HG03442 (cell line): ENCODE results near the gene MYEF2.
A peak's percentile ranks its signal among the peaks of the same experiment; 100 is the strongest.

Experiments
- ATAC-seq: cut with Tn5 transposase; IDR thresholded peaks from one replicate; pipeline ENCODE4 v1.9.1; 2021; ENCODE audit warnings: mild to moderate bottlenecking, moderate library complexity; ENCODE audit not compliant: unreplicated experiment

The MYEF2 gene, protein sequence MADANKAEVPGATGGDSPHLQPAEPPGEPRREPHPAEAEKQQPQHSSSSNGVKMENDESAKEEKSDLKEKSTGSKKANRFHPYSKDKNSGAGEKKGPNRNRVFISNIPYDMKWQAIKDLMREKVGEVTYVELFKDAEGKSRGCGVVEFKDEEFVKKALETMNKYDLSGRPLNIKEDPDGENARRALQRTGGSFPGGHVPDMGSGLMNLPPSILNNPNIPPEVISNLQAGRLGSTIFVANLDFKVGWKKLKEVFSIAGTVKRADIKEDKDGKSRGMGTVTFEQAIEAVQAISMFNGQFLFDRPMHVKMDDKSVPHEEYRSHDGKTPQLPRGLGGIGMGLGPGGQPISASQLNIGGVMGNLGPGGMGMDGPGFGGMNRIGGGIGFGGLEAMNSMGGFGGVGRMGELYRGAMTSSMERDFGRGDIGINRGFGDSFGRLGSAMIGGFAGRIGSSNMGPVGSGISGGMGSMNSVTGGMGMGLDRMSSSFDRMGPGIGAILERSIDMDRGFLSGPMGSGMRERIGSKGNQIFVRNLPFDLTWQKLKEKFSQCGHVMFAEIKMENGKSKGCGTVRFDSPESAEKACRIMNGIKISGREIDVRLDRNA

DNA sequence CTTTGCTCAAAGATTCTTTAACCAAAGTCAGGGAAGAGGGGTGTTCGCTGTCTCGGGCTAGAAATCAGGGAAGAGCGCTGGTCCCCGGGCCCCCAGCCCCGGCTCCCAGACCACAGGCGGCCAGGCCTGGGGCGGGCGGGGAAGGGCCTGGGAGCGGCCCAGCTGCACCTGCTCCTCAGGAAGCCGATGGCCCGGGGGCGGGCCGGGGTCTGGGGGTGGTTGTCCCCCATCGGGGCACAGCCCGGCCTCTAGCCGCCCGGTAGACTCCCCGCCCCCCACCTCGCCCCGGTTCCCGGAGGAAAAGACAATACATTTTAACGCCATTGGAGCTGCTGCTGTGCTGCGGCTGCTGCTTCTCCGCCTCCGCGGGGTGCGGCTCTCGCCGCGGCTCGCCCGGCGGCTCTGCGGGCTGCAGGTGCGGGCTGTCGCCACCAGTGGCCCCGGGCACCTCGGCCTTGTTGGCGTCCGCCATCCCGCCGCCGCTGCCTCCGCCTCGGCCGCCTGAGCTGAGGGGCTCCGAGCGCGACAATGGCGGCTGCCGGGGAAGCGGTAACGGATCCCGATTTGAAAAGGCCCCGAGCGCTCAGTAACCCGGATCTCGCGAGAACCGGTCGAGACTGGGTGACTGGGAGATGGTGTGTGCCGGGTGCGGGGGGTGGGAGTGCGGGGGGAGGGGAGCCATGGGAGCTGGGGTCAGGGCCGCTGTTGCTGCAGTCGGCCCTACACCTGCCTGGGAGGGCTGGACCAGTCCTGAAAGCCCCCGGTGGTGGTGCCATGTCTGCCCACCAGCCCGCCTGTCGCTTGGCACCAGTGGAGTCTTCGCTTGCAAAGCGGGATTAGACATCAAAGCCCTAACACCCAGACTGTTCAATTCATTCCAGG is at the start of gene MYEF2:
TSS of gene MYEF2 (minus strand) at position 530 of the 882 bp plus-strand sequence. CDS start at position 472, 58 bp downstream.
- ATAC-seq = peak; percentile 79

DNA sequence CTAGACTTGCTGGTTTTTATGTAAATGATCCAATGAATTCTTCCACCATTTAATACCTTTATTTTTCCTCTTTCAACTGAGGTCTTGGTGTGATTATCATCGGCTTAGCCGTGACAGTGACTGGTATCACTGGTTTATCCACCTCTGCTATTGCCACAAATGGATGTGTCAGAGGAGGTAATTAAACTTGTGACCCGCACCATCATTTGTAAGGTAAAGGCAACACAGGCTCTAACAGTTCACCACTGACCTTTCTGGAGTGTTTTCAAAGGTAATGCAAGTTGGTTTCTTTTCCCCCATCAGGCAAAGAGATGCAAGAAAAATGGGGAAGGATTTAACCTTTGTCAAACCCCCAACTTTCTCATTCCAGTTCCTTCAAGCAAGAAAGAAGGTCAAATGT is 47.7 kb upstream of the MYEF2 start:
- ATAC-seq = no peak

DNA sequence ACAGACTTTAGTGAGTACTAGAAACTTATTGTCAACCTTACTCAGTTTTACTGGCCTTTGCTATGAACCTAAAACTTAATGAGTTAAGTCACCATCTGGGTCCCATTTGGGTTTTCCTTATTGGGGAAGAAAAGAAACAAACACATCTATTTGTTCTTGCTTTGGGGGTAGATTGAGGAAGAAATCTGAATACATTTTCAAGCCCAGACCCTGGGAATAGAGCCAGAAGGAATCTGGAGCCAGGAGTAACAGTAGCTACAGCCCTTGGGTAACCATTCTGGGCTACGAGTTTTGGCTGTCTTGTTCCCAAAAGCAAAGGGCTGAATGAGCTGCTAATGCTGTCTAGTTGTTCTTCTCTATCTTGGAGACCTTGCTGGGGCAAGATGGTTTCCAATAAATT is 44.5 kb upstream of the MYEF2 start:
- no peak for ATAC-seq

DNA sequence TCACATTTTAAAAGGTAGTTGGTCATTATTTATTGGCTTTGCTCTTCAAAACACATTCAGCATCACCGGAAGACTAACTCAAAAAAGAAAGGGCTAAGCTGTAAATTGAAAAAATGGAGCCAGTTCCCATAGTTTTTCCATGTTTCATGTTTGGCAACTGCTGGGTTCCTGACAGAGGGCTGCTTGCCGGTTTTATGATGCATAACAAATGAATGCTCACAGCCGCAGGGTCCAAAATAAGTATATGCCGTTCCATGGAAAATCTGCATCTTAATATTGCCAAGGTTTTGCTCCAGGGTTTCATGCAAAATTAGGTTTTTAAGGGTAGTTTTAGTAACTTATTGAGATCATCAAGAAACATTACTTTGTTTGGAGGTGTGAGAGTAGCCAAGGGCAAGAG is 43.8 kb upstream of the MYEF2 start:
- ATAC-seq = no peak

DNA sequence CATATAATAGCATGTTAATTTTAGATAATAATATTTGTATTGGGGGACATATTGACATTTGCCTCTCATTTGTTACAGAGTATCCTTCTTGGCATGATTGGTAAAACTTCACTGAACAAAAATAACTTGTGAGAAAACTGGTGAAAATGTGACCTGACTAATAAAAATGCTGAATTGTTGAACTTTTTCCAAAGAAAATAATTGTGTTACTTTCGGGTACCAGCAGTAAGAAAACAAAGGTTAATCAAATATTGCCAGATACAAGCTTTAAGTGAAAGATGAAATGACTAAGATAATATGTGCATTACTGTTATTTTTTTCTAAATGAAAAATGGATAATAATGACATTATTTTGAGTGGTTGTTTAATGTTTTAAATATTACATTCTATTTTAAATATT is 43.2 kb upstream of the MYEF2 start:
- no peak for ATAC-seq

DNA sequence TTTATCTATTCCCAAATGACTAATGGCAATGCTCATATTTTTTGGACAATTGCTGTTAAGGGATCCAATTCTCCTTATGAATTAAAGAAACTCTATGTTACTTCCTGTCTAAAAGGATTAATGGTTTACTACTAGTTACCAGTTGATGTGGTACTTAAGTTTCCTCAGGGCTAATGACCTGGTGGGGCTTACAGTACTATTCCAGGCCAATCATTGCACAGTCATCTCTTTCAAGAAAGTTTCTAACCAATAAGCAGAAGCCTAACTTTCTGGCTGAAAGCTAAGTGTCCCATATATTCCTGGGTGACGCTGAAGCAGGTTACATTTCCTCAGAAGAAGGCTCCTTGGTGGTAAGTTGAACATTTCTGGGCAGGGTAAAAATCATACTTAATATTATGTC is 27.9 kb upstream of the MYEF2 start, which contains the start of gene SLC12A1:
TSS of gene SLC12A1 (plus strand) at position 322 of the 400 bp plus-strand sequence. CDS start 1,418 bp downstream, outside the sequence.
- no peak for ATAC-seq

DNA sequence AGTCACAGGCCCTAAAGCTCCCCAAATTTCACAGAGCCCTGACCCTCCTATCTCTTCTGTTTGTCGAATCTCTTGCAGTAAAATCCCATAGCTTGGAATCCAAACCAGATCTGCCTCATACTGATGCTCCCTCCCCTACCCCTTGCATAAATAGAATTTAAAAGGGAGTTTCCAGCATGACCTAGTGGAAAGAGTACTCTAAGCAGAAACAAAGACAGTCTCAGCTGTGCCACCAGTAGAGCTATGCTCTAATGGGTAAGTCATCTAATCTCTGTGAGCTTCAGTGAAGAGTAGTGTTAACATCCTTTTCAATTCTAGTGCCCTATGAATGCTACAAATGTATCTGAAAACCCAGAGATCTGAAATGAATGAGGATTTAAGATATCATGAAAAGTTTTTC is 24.0 kb upstream of the MYEF2 start:
- ATAC-seq = no peak

DNA sequence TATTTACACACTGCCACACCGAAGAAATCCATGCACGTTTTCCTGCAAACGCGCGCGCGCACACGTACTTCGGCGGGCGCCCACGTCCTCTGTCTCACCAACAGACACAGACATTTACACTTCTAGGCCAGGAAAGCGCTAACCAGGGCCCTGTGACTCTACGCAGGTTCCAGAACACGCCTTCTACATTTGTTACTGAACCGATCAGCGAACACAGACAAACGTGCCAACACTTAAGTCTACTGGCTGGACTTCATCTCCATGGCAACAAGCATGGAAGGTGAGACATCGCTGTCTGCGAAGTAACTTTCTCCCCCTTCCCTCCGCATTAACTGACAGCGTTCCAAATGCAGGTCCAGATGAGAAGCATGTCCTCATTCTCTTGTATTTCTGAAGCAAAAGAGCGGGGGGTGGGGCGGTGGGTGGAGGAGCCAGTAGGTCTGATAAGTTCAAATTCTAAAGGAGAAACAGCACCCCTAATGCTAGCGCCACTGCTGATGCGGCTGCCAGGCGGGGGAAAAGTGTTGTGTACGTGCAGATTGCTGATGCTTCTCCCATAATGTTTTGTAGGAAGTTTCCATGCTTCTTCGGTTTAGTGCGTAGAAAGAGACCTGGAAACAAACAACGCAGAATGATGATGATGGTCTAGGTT is 13.6 kb upstream of the MYEF2 start, which contains the start of gene CTXN2:
TSS of gene CTXN2 (plus strand) at position 92 of the 652 bp plus-strand sequence. CDS start 9,636 bp downstream, outside the sequence.
- no peak for ATAC-seq

DNA sequence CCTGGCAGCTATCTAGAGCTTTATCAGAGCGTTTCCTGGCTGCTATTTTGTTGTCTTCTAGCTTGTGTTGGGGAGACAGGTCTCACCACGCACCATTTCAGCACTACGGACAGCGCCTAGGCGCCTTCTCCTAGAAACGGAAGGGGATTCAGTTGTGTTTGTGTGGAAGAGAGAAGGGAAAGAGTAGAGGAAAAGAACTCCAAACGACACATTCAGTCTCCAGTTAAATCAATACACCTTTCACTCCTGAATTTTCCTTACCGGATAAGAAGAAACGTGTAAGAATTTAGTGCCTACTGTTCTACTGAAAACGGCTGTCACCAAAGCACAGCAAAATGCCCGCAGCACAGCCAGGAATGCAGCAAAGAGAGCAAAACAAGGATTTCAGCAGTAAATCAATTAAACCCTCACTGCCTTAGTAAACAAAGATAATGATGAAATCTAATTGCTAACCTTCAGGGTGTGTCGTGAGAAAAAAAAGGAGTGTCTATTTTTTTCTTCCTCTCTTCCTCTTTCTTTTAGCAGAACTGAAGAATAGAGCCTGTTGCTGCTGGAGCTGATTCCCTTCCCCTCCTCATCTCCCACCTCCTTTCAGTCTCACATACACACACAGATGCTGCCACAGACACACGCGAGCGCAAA is 13.0 kb upstream of the MYEF2 start:
- no peak for ATAC-seq

DNA sequence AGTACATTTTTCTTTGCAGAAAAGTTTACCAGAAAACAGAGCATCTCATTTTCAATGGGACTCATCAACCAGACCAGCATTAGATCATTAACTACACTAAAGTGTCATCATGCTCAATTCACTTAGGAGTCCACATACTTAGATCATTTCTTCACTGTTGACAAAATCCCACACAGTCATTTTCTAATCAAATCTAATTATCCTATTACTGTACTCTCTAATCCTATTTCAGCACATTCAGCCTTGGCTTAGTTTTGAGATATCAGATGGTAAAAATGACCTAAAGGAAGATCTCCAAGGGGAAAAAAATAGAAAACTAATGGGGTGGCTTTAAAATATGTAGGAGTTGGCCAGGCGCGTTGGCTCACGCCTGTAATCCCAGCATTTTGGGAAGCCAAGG is 8.2 kb upstream of the MYEF2 start:
- ATAC-seq = no peak

DNA sequence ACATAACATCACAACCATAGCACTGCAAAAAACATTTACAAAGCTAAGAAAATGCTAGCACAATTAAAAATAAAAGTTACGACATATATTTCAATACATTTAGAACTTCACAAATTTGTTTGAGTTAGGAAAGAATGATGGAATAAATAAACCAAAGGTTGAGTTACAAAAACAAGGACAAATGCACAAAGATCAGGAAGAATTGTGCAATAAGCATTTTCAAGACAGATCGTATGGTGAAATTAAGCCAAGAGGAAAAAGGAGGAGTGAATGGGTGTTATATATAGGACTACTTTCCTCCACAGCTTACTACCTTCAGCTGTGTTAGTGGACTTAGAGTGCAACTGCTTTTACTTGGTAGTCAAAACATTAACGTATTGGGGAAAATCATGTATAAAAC is 7.4 kb upstream of the MYEF2 start:
- no peak for ATAC-seq

DNA sequence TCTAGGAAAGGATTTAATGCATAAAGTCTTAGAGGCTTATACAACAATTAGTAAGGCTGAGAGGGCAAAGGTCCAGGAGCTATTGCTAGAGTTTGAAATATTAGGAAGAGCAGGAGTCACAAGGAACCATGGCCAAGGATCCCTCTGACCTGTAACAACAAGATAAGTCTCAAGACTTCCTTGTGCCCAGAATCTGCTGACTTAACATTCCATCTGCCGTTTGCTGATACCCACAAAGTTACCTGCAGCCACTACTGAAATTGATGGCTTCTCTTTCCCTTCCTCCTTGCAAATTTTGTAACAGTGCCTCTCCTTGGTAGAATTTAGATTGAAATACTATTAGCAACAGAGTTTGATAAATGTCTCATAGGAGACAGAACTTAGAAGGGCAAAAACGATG is 4.7 kb upstream of the MYEF2 start:
- no peak for ATAC-seq

DNA sequence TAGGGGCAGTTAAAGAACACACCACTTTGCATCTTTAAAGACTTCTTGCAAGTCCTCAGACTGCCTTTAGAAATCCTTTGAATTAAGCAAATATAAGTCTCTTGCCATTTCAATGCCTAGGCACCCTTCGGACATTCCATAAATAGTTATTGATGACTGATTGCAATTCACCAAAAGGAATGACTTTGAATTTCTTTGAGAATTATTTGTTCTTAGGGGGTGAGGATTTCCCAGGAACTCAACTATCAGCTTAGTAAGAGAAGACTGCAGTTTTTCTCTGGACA is 495 bp upstream of the MYEF2 start:
- ATAC-seq = no peak

DNA sequence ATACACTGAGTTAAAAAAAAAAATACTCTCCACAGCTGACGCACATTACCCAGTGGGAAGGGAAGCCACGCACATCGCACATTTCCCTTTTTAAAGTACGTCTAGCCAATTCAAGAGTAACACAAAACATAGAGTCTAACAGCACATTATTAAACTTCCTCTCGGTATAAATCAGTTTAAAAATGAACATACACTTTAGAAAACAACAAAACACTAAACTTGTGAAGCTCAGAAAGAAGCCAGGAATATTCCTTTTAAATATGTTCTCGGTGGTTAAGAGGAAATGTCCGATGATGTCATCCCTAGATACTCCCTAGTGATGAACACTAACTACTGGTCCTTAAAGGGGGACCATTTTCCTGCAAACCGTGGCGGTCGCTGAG is 721 bp downstream of the MYEF2 start:
- ATAC-seq = peak; percentile 68

DNA sequence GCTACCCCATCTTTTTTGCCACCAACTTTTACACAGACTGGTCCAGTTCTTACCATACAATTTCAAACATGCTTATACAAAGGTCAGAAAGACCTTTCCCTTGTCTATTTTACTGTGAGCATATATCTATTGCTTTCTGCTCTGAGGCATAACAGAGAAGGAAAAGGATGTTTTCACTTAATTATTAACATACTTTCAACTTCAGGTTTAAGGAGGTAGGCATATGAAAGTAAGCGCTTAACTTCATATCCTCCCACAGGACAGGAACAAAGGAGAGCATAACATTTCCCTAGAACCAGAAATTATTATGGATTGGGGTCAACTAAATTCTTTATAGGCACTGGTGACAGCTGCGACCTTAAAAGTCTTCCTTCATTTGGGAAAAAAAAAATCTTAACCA is 1.1 kb downstream of the MYEF2 start:
- no peak for ATAC-seq

DNA sequence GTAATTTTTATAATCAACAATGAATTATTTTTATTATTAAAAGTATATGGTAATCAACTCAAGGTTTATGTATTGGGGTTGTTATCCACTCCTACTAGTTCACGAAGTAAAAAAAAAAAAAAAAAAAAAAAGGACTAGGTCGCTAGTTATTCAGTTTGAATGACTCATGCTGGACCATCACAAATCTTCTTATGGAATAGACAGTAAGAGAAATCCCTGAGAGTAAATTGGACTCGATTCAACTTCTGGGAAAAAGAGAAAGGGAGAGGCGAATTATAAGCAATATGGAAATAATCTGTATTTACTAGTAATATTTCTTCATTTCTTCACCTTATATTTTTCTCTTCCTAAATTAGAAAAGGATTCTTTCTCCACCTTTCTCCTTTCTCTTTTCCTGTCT is 2.0 kb downstream of the MYEF2 start:
- no peak for ATAC-seq

DNA sequence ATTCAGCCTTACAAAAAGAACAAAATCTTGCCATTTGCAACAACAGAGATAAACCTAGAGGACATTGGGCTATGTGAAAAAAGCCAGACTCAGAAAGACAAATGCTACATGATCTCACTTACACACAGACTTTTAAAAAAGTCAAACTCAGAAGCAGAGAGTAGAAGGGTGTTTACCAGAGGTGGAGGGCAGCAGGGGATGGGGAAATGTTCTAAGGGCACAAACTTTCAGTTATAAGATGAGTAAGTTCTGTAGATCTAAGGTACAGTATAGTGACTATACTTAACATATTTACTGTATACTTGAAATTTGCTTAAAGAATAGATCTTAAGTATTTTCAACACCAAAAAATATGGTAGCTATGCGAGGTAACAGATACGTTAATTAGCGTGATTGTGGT is 3.0 kb downstream of the MYEF2 start:
- no peak for ATAC-seq

DNA sequence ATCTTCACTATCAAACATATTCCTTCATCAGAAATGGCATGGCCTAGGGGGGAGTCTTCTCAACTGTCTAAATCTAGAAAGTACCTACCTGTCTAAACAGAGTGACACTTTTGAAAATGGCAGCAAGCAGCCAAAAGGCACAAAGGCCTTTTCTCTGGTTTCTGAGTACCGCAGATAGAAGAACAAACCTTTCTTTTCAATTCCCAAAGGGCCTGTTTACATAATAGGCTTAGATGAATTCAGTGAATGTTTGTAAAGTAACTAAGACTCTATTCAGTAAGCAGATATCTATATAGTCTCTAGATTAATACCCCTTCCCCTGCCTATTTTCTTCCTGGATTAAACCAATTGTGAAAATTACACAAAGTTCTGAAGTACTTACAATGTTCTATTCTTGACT is 7.1 kb downstream of the MYEF2 start:
- ATAC-seq = no peak

DNA sequence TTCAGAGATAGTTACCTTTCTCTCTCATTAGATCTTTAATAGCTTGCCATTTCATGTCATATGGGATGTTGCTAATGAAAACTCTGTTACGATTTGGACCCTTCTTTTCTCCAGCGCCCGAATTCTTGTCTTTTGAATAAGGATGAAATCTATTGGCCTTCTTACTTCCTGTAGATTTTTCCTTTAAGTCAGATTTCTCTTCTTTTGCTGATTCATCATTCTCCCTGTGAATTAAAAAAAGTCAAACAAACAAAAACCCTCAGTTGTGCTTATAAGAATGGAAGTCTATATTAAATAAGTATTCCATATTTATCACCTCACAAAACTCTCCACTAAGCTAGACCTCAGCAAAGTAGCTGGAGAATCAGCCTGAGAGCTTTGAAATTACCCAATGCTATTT is 9.5 kb downstream of the MYEF2 start:
- no peak for ATAC-seq

DNA sequence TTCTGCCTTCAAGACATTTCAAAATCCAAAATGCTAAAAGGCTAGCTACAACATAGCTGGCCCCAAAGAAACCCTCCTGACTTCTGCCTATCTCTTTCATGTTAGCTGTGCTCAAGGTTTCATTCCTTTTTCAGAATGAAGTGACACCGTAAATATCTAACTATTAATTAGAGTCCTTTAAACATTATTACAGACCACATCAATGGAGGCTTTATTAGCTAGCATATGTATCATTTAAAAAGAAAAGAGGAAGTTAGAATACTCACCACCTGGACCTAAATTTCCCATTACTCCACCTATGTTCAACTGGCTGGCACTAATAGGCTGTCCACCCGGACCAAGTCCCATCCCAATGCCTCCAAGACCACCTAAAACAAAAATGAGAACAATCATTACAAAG is 24.6 kb downstream of the MYEF2 start:
- ATAC-seq = no peak

DNA sequence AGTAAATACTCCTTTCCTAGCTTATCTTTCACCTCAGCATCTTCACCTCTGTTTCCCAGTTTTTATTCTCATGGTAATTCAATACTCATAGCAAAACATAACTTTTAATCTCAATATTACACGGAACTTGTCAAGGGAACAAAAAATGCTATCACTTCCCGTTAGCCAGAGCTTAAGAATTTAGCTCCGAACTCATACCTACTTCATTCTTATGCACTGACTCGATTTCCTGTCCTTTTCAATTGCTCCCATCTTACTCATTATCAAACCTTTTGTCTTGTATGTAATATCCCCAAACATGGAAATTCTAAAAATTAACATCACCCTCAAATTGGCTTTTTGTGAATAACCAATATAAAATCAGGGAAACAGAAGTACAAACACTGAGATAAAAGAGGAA is 28.2 kb downstream of the MYEF2 start:
- no peak for ATAC-seq
